Thyroid gland (tissue), 4 donors: Measurements from ENCODE around the gene SPATS2L. TPM values are rescaled to one million over a fixed set of nuclear protein-coding genes. Genes with fewer than 3 reads are reported as not detected.
A peak's percentile ranks its signal among the peaks of the same experiment; 100 is the strongest.

Source experiments
- DNase-seq, 2 donors: peaks; one replicate each; pipeline ENCODE4 v3.0.0-alpha.2; 2019
- H3K27ac ChIP-seq, 3 donors: fragments of 200-600 bp; sonication (generic); 1 replicate in 2 of 3; 2 replicates in 1 of 3; pipeline ENCODE4 v1.5.1; 2016 to 2019; ENCODE audit warnings: mild to moderate bottlenecking in 1 of 3, moderate library complexity in 1 of 3
- H3K27me3 ChIP-seq: fragments of 200-600 bp; sonication (generic); one replicate; pipeline ENCODE4 v1.5.1; 2019
- H3K36me3 ChIP-seq, 2 donors: fragments of 200-600 bp; sonication (generic); one replicate each; pipeline ENCODE4 v1.5.1; 2016 to 2019
- H3K4me1 ChIP-seq, 2 donors: fragments of 200-600 bp; sonication (generic); one replicate each; pipeline ENCODE4 v1.5.1; 2017 to 2019
- H3K4me3 ChIP-seq, 3 donors: fragments of 200-600 bp; sonication (generic); replicated peaks in 1 of 3; 1 replicate in 2 of 3; 2 replicates in 1 of 3; pipeline ENCODE4 v1.5.1; 2016; ENCODE audit warnings: mild to moderate bottlenecking in 1 of 3
- H3K9me3 ChIP-seq: fragments of 200-600 bp; sonication (generic); one replicate; pipeline ENCODE4 v1.5.1; 2017
- CTCF ChIP-seq, 6 experiments: fragments of 200-600 bp in 3 of 6; fragments of 450-650 bp in 3 of 6; sonication (generic) in 3 of 6; IDR thresholded peaks; one replicate each; pipeline ENCODE4 v1.5.1; 2016 to 2019; ENCODE audit warnings: antibody characterized with exemption in 6 of 6, mild to moderate bottlenecking in 2 of 6, inconsistent platforms in 1 of 6, moderate library complexity in 1 of 6
- POLR2A ChIP-seq, 2 donors: fragments of 450-650 bp; IDR thresholded peaks; one replicate each; pipeline ENCODE4 v1.6.1; 2017; ENCODE audit warnings: antibody characterized with exemption in 2 of 2, mild to moderate bottlenecking in 2 of 2, moderate library complexity in 1 of 2
- WGBS, 2 donors: methylation state at CpG; one replicate each; pipeline ENCODE4 v1.1.5; 2017; 5-methylcytosine and 5-hydroxymethylcytosine counted together
- intact Hi-C: fragments of 100-400 bp; cut with DNase I; formaldehyde crosslinking; loops from one replicate; pipeline ENCODE4 v1.15.1; 2023
- total RNA-seq, 4 donors: library from RNA; depleted of rRNA; stranded (reverse); fragments of >200 nt; gene quantifications; one replicate each; pipeline ENCODE4 v1.2.3, GENCODE V29; 2016

Gene SPATS2L
- total RNA-seq, 4 donors from 2014 or later: 41.7 to 101 (median 73.3) TPM

- H3K27ac ChIP-seq: peak overlapping the region in 1 of 3 donors; percentile 5
- peaks cover 18 to 24% of the 10 kb centered on the region in 2 donors for H3K4me1 ChIP-seq
- no peak for DNase-seq
- WGBS, 2 donors: 80 to 89% methylated on average over 2 of the region's 2 CpGs
- H3K9me3 ChIP-seq: no peaks in the 10 kb centered on the region
- TF ChIP-seq POLR2A (IDR thresholded peaks at IDR 0.05) (no peak), CTCF (IDR thresholded peaks at IDR 0.05) (no peak)
- no peaks in the 10 kb centered on the region for H3K36me3 ChIP-seq
- intact Hi-C loops: no loop called here
- H3K4me3 ChIP-seq: no peak overlapping the region
- no peaks in the 10 kb centered on the region for H3K27me3 ChIP-seq
Observed at GRCh38 chr2:200331061-200331400, 24.5 kb downstream of the SPATS2L start.

- TF ChIP-seq CTCF (IDR thresholded peaks at IDR 0.05): no peak
- no peak for TF ChIP-seq POLR2A (IDR thresholded peaks at IDR 0.05)
- Histone ChIP-seq H3K9me3 (no peaks in the 10 kb centered on the region), H3K4me3 (no peak overlapping the region), H3K4me1 (peaks cover 16 to 27% of the 10 kb centered on the region in 2 donors), H3K27ac (no peak overlapping the region), H3K27me3 (no peaks in the 10 kb centered on the region), H3K36me3 (no peaks in the 10 kb centered on the region)
- intact Hi-C loops: no loop called here
- DNase-seq: no peak
- 97% methylated on average over 2 of the region's 2 CpGs for WGBS, 2 donors
Observed at GRCh38 chr2:200335657-200336056, 29.2 kb downstream of the SPATS2L start.

DNA sequence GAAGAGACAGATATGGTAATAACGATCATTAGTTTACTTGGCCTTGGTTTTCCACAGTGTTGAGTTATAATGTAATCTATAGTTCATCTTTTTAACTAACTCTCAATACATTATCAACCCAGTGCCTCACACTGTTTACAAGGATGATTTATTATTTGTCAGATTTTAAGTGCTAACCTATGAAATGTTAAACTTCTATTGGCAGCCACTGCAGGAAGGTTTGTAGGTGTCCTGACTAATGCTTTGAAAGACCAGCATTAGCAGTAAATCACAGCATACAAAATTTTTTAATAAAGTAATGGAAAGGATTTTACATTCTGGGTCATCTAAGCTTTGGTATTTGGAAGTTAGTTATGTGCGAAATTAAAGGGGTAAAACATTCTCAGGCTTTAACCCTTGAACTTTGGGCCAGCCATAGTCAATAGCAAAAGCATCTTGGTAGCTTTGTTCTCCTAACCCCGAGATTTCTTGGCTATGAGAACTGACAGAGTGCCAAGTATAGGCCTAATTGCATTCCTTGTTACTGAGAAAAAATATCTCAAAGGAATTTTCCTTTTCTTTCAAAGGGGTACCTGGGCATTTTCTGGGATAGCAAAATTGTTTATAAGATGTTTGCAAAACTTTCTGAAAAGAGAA is 30.6 kb downstream of the SPATS2L start:
- no peak for DNase-seq
- H3K4me3 ChIP-seq: no peak overlapping the region
- WGBS, 2 donors: 35 to 62% methylated on average over 3 of the region's 3 CpGs
- no peaks in the 10 kb centered on the region for H3K27me3 ChIP-seq
- intact Hi-C loops: no loop called here
- H3K27ac ChIP-seq: peak overlapping the region in 1 of 3 donors; percentile 31
- no peaks in the 10 kb centered on the region for H3K9me3 ChIP-seq
- H3K36me3 ChIP-seq: no peaks in the 10 kb centered on the region
- peaks cover 6 to 16% of the 10 kb centered on the region in 2 donors for H3K4me1 ChIP-seq
- TF ChIP-seq POLR2A (IDR thresholded peaks at IDR 0.05) (no peak), CTCF (IDR thresholded peaks at IDR 0.05) (no peak)

GRCh38 chr2:200337621-200338020 is 31.1 kb downstream of the SPATS2L start:
- 63 to 70% methylated on average over 2 of the region's 2 CpGs for WGBS, 2 donors
- peaks cover 6 to 16% of the 10 kb centered on the region in 2 donors for H3K4me1 ChIP-seq
- H3K9me3 ChIP-seq: no peaks in the 10 kb centered on the region
- no peak for TF ChIP-seq POLR2A (IDR thresholded peaks at IDR 0.05)
- TF ChIP-seq CTCF (IDR thresholded peaks at IDR 0.05): no peak
- peak overlapping the region in 2 of 3 donors; percentile 9 to 31 for H3K27ac ChIP-seq
- no peak for DNase-seq
- H3K4me3 ChIP-seq: no peak overlapping the region
- intact Hi-C loops: no loop called here
- H3K27me3 ChIP-seq: no peaks in the 10 kb centered on the region
- H3K36me3 ChIP-seq: no peaks in the 10 kb centered on the region

- intact Hi-C loops: no loop called here
- Histone ChIP-seq H3K4me3 (no peak overlapping the region), H3K27ac (peak overlapping the region in 2 of 3 donors; percentile 18 to 31), H3K4me1 (peaks cover 6 to 16% of the 10 kb centered on the region in 2 donors), H3K27me3 (no peaks in the 10 kb centered on the region), H3K36me3 (no peaks in the 10 kb centered on the region), H3K9me3 (no peaks in the 10 kb centered on the region)
- whole genome bisulfite sequencing, 2 donors: 78 to 85% methylated on average over 4 of the region's 4 CpGs
- TF ChIP-seq CTCF (IDR thresholded peaks at IDR 0.05) (no peak), POLR2A (IDR thresholded peaks at IDR 0.05) (no peak)
- DNase-seq: no peak
Observed at GRCh38 chr2:200338692-200339091, 32.2 kb downstream of the SPATS2L start.
